ENCODE data around the gene CHD9.
"Not testable (repeated sequence)": the region's sequence is repeated elsewhere in the genome, so short reads cannot be mapped to it uniquely, and the experiment has no call there.

CHD9 gene

GRCh38 chr16:53281859-53282258, 227.1 kb downstream of the CHD9 start:
- no peak for DNase-seq (ENCODE audit: low read depth)

- DNase-seq (ENCODE audit: low read depth): no peak
Measured at GRCh38 chr16:53282328-53282727, 227.5 kb downstream of the CHD9 start.

- DNase-seq (ENCODE audit: low read depth): no peak
Measured at GRCh38 chr16:53282975-53283946, 228.5 kb downstream of the CHD9 start.

- DNase-seq (ENCODE audit: low read depth): no peak
Measured at GRCh38 chr16:53285236-53285635, 230.4 kb downstream of the CHD9 start.

- no peak for DNase-seq (ENCODE audit: low read depth)
Measured at GRCh38 chr16:53290520-53290919, 235.7 kb downstream of the CHD9 start.

- no peak for DNase-seq (ENCODE audit: low read depth)
Measured at GRCh38 chr16:53291757-53292392, 237.1 kb downstream of the CHD9 start.

GRCh38 chr16:53297477-53297876, 242.7 kb downstream of the CHD9 start:
- DNase-seq (ENCODE audit: low read depth): no peak

GRCh38 chr16:53304334-53304733, 249.5 kb downstream of the CHD9 start:
- no peak for DNase-seq (ENCODE audit: low read depth)

GRCh38 chr16:53305743-53306142, 251.0 kb downstream of the CHD9 start:
- DNase-seq (ENCODE audit: low read depth): no peak

GRCh38 chr16:53309457-53309856, 254.7 kb downstream of the CHD9 start:
- no peak for DNase-seq (ENCODE audit: low read depth)

- peak; percentile 1 for DNase-seq (ENCODE audit: low read depth)
Measured at GRCh38 chr16:53320992-53321391, 266.2 kb downstream of the CHD9 start.

GRCh38 chr16:53323924-53324323, 269.1 kb downstream of the CHD9 start:
- DNase-seq (ENCODE audit: low read depth): no peak

GRCh38 chr16:53330991-53331390, 276.2 kb downstream of the CHD9 start:
- DNase-seq (ENCODE audit: low read depth): not testable (repeated sequence)

GRCh38 chr16:53334581-53334980, 279.8 kb downstream of the CHD9 start:
- DNase-seq (ENCODE audit: low read depth): no peak

- no peak for DNase-seq (ENCODE audit: low read depth)
Measured at GRCh38 chr16:53337294-53337693, 282.5 kb downstream of the CHD9 start.

GRCh38 chr16:53341792-53342191, 287.0 kb downstream of the CHD9 start:
- DNase-seq (ENCODE audit: low read depth): no peak

GRCh38 chr16:53355064-53355463, 300.3 kb downstream of the CHD9 start:
- no peak for DNase-seq (ENCODE audit: low read depth)

- DNase-seq (ENCODE audit: low read depth): no peak
Measured at GRCh38 chr16:53356478-53357207, 301.9 kb downstream of the CHD9 start.

GRCh38 chr16:53357208-53357586, 302.4 kb downstream of the CHD9 start:
- no peak for DNase-seq (ENCODE audit: low read depth)

GRCh38 chr16:53357955-53358354, 303.2 kb downstream of the CHD9 start:
- DNase-seq (ENCODE audit: low read depth): no peak

- no peak for DNase-seq (ENCODE audit: low read depth)
Measured at GRCh38 chr16:53358884-53359283, 304.1 kb downstream of the CHD9 start.

GRCh38 chr16:53369921-53370320, 315.1 kb downstream of the CHD9 start:
- DNase-seq (ENCODE audit: low read depth): no peak

- no peak for DNase-seq (ENCODE audit: low read depth)
Measured at GRCh38 chr16:53370827-53371226, 316.0 kb downstream of the CHD9 start.

Measured in CMK (cell line).